Right renal cortex interstitium (tissue), 3 donors: Measurements from ENCODE around the gene CEP41. TPM values are rescaled to one million over a fixed set of nuclear protein-coding genes. Genes with fewer than 3 reads are reported as not detected.

Experiments
- DNase-seq, 3 donors: peaks; one replicate each; pipeline ENCODE4 v3.0.0-alpha.2; 2013; ENCODE audit warnings: low read depth in 3 of 3, low spot score in 2 of 3
- polyA plus RNA-seq, 3 donors: library from polyadenylated mRNA; unstranded; fragments of 120-200 nt; gene quantifications; one replicate each; pipeline ENCODE4 v1.2.1, GENCODE V29; 2013; ENCODE audit not compliant: insufficient read length in 3 of 3

The CEP41 gene
- polyA plus RNA-seq, 3 donors: 25.5 to 27.7 (median 27.2) TPM

DNA sequence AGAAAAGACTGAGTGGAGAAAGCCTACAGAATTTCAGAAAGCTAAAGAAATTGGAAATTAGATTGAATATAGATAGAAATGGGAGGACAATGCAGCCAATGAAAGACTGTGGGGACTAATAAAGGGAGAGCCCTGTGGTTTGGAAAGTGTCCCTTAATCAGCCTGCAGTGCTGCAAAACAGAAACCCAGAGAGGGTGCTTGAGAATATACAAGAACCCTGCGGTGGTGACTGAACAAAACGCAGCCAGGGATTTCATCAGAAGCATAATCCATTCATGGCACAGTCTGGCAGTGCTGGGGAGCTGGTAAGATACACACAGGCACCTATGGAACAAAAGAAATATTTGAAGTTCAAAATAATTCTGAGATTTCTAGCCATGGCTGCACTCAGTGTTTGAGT lies 19.1 kb downstream of the CEP41 start:
- DNase-seq: no peak

- DNase-seq: no peak
Measured at GRCh38 chr7:130420943-130421578, 19.8 kb downstream of the CEP41 start.

- no peak for DNase-seq
Measured at GRCh38 chr7:130419658-130420057, 21.2 kb downstream of the CEP41 start.

GRCh38 chr7:130418306-130418705 lies 22.5 kb downstream of the CEP41 start:
- no peak for DNase-seq

DNA sequence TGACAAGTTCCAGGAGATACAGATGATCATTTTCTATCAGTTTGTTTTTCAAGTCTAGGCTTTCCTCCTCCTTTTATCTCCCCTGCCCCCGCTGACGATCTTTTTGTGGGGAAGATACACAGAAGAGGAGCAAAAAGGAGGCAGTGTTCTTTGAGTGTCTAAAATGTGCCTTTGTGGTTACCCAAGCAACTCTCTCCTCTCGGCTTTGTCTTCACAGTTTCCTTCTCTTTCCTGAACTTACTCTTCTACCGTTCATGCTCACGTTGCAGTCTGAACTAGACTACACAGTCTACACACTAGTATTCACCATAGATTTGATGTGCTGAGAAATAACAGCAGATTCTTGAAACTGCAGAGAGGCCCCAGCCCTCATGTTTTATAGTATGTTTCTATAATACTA lies 23.6 kb downstream of the CEP41 start:
- DNase-seq: no peak

- no peak for DNase-seq
Measured at GRCh38 chr7:130415006-130415405, 25.8 kb downstream of the CEP41 start.

DNA sequence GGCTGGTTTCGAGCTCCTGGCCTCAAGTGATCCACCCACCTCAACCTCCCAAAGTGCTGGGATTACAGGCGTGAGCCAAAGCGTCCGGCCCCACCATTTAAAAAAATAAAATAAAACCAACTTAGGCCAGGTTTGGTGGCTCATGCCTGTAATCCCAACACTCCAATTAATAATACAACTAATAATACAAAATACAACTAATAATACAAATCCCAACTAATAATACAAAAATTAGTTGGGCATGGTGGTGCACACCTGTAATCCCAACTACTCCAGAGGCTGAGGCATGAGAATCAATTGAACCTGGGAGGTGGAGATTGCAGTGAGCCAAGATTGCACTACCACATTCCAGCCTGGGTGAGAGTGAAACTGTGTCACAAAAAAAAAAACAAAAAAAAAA lies 27.6 kb downstream of the CEP41 start:
- no peak for DNase-seq

DNA sequence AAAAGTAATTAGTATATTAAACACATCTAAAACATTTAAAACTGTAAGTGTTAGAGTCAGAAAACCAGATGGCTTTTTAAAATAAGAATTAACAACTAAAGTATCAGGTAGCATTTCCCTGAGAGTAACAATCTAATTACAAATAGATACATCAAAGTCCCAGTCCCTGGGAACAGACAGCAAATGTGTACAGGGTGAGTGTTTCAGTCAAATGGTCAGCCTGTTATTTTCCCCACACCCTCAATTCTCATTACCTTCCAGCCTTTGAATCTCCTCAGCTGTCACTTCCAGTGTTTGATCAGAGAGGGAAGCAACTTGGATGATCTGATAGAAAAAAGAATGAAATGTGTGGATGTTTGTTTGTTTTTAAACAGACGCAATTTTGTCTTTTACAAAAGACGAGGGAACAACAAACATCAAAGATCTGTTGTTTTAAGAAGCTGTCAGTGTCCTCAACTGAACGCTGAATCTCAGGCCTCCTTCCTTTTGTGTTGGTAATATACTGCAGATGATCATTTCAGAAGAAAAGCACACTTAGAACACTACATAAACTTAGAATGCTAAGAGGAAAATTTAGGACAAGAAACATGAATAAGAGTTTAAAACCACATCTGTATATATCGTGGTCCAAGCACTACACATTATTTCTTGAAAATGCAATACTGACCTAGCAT lies 29.8 kb downstream of the CEP41 start:
- DNase-seq: no peak

- no peak for DNase-seq
Measured at GRCh38 chr7:130409712-130410072, 31.1 kb downstream of the CEP41 start.

DNA sequence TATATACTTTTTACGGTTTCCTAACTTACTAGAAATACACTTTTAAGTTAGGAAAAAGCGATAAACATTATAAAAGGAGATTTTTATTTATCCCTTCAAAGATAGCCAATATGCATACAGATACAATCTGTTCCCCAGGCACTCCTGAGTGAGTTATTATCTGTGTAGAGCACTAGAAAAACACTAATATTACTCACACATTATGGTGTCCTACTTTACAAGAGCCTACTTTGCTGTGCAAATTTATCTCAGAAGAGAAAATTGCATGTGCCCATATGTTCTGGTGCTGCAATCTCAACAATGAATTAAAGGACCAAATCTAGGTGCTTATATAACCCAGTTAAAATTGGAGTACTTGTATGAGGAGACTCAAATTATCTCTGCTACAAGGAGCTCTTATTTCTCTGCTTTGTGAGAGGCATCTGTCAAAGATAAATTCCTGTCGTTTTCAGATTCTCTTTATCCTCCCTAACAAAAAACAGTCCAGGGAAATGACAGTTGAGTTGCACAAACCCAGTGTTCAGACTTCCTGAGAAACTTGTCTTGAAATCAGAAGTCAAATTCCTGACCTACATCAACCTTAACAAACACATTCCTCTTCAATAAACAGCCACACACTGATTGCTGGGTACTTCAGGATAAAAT lies 31.6 kb downstream of the CEP41 start:
- no peak for DNase-seq

GRCh38 chr7:130405003-130405402 lies 35.8 kb downstream of the CEP41 start:
- DNase-seq: no peak

DNA sequence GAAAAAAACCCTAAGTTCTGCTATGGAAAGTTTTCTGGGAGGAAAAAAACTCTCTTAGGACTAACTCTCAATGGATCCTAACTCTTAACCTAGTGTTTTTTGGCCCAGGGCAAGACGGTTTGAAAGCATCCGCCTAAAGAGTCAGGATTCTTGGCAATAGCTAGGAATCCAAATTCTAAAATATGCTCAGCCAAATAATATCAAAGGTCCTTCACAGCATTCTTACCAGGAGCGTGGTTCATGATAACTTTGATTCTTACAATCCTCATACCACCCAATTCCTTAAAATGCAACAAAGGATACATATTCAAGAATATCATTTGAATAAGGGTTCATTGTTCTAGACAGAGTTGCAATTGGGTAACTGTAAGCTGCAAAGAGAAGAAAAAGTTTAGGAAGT lies 39.2 kb downstream of the CEP41 start:
- no peak for DNase-seq

DNA sequence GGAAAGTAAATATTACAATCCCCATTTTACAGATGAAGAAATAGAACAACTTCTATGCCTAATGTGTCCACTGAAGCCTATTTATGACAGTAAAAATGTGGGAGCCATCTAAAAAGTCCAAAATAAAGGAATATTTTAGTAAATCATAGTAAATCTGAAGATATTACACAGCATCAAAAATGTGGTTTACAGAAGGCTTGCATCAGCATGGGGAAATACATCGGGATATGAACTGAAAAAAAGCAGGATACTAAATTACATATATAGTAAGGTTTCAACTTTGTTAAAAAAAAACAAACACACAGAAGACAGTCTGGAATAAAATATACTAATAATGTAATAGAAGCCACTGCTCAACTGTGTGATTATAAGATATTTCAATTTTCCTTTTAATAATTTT lies 39.7 kb downstream of the CEP41 start:
- DNase-seq: no peak

DNA sequence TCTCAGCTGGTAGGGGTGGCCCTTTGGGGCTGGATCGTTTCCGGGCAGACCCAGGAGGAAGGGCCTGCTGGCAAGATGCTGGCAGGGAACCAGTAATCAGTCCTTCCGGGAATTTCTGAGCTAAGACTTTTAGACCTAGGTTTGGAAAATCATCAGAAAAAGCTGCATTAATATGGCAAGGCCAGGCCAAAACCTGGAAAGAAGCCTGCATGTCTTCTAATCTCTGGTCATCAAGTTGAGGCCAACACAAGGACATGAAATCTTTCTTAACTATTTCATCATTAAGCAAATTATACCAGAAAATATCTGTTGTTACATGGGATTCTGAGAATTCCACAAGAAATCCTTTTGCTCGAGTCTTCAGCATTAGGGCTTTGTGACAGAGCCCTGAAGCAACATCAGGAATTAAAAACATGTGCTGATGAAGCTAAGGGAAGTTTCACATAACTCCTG lies 40.7 kb downstream of the CEP41 start:
- no peak for DNase-seq

DNA sequence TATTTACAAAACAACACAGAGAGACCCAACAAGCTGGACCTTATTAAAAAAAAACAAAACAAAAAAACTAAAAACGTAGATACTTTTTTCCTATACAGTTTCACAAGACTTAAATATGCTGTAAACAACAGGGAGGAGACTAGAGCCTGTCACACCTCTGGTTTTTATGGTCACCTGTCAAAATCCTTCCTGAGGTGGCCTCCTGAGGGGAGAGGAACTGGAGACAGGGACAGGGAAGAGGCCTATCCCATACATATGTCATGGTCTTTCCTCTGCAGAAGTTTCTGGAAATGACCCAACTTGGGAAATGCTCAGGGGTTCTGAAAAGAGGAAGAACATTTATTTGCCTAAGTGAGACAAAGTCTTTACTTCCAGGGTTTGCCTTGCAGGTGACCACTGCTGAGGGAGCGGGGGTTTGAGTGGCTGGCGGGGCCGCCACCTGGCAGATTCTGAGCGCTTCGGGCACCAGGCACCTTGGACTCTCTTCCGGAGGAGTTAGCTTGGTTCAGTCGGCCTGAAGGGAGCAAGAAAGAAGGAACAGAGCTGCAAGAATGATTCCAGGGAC lies 42.2 kb downstream of the CEP41 start:
- DNase-seq: no peak

DNA sequence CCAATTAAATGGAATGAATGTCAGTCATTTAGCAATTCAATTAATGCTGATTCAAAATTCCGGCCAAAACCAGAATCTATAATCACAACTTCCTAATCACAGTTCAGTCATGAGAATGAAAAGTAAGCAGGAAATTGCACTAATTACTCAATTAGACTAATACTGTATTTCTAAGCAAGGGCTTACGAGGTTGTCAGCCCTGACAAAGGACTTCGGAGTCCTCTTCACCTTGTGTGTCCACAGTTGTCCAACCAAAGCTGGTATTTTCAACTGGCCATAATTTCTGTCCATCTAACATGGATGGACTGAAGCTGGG lies 43.1 kb downstream of the CEP41 start:
- DNase-seq: no peak

DNA sequence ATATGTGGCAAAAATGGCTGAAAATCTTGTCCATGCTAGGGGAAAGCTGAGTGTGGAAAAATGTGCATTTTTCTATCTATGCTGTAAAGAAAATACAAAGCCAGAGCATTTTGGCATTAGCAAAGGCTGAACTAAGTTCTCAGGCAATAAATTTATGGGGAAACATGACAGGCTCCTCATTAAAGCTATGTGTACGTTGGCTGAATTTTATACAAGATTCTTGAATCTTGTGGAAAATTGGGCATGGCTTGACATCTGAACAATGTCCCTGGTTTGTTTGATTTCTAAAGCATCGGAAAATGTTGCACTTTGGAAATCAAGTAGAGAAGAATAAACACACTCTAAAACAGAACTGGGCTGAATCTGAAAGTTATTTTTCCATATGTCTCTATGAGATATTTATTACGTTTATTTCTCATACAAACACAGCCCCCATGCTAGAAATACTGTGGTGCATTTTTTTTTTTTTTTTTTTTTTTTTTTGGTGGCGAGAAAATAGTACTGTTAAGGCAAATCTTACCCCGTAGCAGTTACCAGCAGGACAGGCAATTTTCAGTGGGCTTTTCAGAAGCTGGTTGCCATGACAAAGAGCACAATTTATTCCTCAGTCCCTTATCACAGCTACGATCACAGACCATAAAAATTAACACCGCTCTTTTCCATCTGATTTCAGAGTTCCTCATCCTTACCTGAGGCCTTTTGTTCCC lies 43.6 kb downstream of the CEP41 start:
- DNase-seq: no peak

DNA sequence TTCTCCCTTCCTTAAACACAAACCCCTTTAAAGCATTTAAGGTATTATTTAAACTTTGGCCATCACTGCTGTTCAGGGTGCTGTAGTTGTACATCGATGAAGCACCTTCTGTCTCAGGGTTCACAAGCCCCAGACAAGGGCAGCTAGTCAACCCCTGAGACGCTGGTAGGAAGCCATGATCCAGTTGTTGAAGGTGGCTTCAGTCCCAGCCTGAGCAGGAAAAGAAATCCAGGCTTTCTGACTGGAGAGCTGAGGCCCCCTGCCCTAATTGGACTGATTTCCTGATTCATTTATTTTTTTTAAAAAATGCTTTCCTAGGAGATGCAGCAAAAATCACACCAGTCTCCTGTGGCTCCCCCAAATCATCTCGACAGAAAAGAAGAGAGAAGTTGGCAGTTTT lies 44.7 kb downstream of the CEP41 start:
- no peak for DNase-seq

DNA sequence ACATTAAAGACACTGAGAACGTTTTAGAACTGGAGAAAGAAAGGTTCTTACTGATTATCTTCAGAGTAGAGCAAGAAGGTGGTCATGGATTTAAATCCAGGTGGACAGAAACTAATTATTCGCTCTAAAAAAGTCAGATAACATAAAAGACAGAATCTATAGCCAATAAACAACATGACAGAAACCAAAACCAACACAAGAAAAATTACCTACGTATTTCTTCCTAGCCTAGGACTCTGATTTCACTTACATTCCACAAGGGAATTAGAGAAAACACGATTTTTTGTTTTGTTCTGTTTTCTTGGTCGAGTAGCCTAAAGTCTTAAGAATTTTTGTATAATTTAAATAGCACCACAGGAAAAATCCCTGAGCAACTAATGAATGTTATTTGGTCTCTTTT lies 45.4 kb downstream of the CEP41 start:
- DNase-seq: no peak

GRCh38 chr7:130394421-130395195 lies 46.2 kb downstream of the CEP41 start:
- DNase-seq: no peak
